ENCODE measurements around the gene STXBP4. TPM values are rescaled to one million over a fixed set of nuclear protein-coding genes. Genes with fewer than 3 reads are reported as not detected.

The STXBP4 gene
- total RNA-seq, 1 donor from 2014 or later, result 12.6 TPM

DNA sequence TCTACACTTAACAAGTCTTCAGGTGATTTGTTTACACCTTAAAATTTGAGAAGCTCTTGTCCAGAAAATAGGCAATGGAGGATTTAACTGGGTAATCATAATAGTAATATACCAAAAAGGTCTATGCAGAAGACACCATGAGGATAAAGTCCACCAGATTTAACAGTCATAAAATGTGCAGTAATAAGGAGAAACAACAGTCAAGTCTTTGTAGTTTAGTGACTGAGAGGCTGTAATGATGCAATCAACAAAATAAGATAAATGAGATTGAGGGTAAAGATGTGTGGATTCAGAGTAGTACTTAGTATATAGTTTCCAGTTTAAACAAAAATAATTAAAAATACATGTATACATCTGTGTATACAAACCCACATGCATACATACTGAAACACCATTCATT, 91.2 kb downstream of the STXBP4 start:
- no peak for FAIRE-seq

DNA sequence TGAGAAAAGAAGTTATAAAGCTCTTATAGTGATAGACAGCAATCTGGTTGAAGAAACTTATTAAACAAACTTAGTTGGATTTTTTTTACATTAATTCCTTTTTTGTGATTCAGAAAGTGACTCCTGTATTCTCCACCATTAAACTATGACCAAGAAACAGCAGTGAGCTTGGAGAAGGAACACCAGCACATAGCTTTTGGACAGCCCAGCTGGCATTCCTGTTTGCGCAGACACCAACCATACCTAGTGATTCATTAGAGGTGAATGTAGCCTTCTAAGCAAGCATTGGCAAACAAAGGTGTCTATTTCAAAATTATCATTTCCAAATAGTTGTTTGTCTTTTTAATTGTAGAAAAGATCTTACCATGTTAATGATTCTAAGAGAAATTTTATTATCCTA, 94.4 kb downstream of the STXBP4 start:
- Histone ChIP-seq H4K20me1 (ENCODE audit: insufficient read depth, low read length) (no peaks in the 10 kb centered on the region), H3K9me3 (ENCODE audit: insufficient read depth, low read depth, low read length) (no peaks in the 10 kb centered on the region), H3K27ac (ENCODE audit: low read depth, low read length) (no peak overlapping the region), H3K4me3 (ENCODE audit: insufficient read depth, low read depth, low read length) (no peak overlapping the region), H3K4me2 (ENCODE audit: low read length) (no peak overlapping the region), H3K4me1 (ENCODE audit: insufficient read depth, low read length) (no peaks in the 10 kb centered on the region), H3K27me3 (ENCODE audit: insufficient read depth, low read length) (no peaks in the 10 kb centered on the region), H3K36me3 (ENCODE audit: insufficient read depth, low read length) (no peaks in the 10 kb centered on the region), H3K9ac (ENCODE audit: low read length) (no peak overlapping the region), H3K79me2 (ENCODE audit: insufficient read depth, low read length) (no peaks in the 10 kb centered on the region), H2AFZ (ENCODE audit: low read depth, low read length) (no peak overlapping the region)
- no peaks in the 10 kb centered on the region for H3K9me3 Mint-ChIP-seq (ENCODE audit: unreplicated experiment)
- DNase-seq (ENCODE audit: low read depth) (peak; percentile 77), FAIRE-seq (no peak)
- H3K27me3 Mint-ChIP-seq (ENCODE audit: low read depth, unreplicated experiment), result no peaks in the 10 kb centered on the region
- H3K4me1 Mint-ChIP-seq (ENCODE audit: low read depth, unreplicated experiment), result peaks cover 10% of the 10 kb centered on the region
- no peak overlapping the region for H3K4me3 Mint-ChIP-seq (ENCODE audit: unreplicated experiment)
- TF ChIP-seq, protein P1, sequence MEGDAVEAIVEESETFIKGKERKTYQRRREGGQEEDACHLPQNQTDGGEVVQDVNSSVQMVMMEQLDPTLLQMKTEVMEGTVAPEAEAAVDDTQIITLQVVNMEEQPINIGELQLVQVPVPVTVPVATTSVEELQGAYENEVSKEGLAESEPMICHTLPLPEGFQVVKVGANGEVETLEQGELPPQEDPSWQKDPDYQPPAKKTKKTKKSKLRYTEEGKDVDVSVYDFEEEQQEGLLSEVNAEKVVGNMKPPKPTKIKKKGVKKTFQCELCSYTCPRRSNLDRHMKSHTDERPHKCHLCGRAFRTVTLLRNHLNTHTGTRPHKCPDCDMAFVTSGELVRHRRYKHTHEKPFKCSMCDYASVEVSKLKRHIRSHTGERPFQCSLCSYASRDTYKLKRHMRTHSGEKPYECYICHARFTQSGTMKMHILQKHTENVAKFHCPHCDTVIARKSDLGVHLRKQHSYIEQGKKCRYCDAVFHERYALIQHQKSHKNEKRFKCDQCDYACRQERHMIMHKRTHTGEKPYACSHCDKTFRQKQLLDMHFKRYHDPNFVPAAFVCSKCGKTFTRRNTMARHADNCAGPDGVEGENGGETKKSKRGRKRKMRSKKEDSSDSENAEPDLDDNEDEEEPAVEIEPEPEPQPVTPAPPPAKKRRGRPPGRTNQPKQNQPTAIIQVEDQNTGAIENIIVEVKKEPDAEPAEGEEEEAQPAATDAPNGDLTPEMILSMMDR (IDR thresholded peaks at IDR 0.05; ENCODE audit: insufficient read depth, low read depth, low read length), result no peak
- no peak for TF ChIP-seq EZH2 (IDR thresholded peaks at IDR 0.05; ENCODE audit: insufficient read depth, low read length)
- H3K27ac Mint-ChIP-seq (ENCODE audit: unreplicated experiment), result no peak overlapping the region
- no peaks in the 10 kb centered on the region for H3K36me3 Mint-ChIP-seq (ENCODE audit: low read depth, unreplicated experiment)

More for the DNA sequence above, 91.2 kb downstream of the STXBP4 start:
- H3K9me3 ChIP-seq (ENCODE audit: insufficient read depth, low read depth, low read length), result no peaks in the 10 kb centered on the region
- H3K27me3 ChIP-seq (ENCODE audit: insufficient read depth, low read length), result no peaks in the 10 kb centered on the region
- H3K4me3 Mint-ChIP-seq (ENCODE audit: unreplicated experiment), result no peak overlapping the region
- DNase-seq (ENCODE audit: low read depth), result no peak
- no peaks in the 10 kb centered on the region for H3K27me3 Mint-ChIP-seq (ENCODE audit: low read depth, unreplicated experiment)
- H3K4me2 ChIP-seq (ENCODE audit: low read length), result no peak overlapping the region
- H3K4me3 ChIP-seq (ENCODE audit: insufficient read depth, low read depth, low read length), result no peak overlapping the region
- no peaks in the 10 kb centered on the region for H3K9me3 Mint-ChIP-seq (ENCODE audit: unreplicated experiment)
- H3K27ac ChIP-seq (ENCODE audit: low read depth, low read length), result no peak overlapping the region
- H3K36me3 Mint-ChIP-seq (ENCODE audit: low read depth, unreplicated experiment), result no peaks in the 10 kb centered on the region
- H2AFZ ChIP-seq (ENCODE audit: low read depth, low read length), result no peak overlapping the region
- H3K4me1 ChIP-seq (ENCODE audit: insufficient read depth, low read length), result no peaks in the 10 kb centered on the region
- H4K20me1 ChIP-seq (ENCODE audit: insufficient read depth, low read length), result no peaks in the 10 kb centered on the region
- H3K27ac Mint-ChIP-seq (ENCODE audit: unreplicated experiment), result no peak overlapping the region
- H3K79me2 ChIP-seq (ENCODE audit: insufficient read depth, low read length), result no peaks in the 10 kb centered on the region
- H3K9ac ChIP-seq (ENCODE audit: low read length), result no peak overlapping the region
- no peaks in the 10 kb centered on the region for H3K36me3 ChIP-seq (ENCODE audit: insufficient read depth, low read length)
- peaks cover 5% of the 10 kb centered on the region for H3K4me1 Mint-ChIP-seq (ENCODE audit: low read depth, unreplicated experiment)
- no peak for TF ChIP-seq EZH2 (IDR thresholded peaks at IDR 0.05; ENCODE audit: insufficient read depth, low read length)
- TF ChIP-seq, protein P1 (IDR thresholded peaks at IDR 0.05; ENCODE audit: insufficient read depth, low read depth, low read length), result no peak

DNA sequence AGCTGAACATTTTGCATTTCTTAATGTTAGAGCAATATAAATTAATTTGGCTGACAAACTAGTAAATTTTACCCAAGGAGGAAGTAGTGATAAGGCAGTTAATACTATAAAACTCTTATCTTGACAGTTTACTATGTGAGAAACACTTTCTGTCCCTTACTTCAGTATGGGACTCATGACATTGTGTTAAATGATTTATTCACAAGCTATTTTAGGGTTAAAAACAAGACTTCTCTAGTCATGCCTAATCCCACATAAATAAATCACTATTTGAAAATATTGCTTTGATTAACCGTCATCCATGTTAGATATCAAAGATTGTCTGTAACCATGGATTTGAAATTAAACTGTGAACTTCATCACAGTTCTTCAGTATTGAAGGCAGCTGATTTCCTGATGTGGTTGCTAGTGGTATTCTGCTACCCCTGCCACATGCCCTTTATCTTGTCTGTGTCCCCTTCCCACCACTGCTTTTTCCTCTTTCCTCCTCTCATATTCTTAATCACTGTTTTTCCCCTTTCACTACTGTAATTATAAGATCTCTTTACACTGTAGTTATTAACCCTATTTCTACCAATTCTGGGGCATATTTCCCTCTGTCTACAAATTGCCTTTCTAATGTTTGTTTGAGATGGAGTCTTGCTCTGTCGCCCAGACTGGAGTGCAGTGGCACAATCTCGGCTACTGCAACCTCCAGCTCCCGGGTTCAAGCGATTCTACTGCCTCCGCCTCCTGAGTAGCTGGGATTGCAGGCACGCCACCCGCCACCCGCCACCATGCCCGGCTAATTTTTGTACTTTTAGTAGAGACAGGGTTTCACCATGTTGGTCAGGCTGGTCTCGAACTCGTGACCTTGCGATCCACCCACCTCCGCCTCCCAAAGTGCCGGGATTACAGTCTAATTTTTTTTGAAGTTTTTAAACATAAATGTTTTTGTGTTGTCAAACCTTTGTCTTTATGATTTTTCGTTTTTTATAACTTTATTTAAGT, 95.6 kb downstream of the STXBP4 start:
- no peak overlapping the region for H3K4me2 ChIP-seq (ENCODE audit: low read length)
- FAIRE-seq (no peak), DNase-seq (ENCODE audit: low read depth) (no peak)
- H3K9me3 Mint-ChIP-seq (ENCODE audit: unreplicated experiment), result no peaks in the 10 kb centered on the region
- peaks cover 13% of the 10 kb centered on the region for H3K4me1 Mint-ChIP-seq (ENCODE audit: low read depth, unreplicated experiment)
- H3K27ac Mint-ChIP-seq (ENCODE audit: unreplicated experiment), result no peak overlapping the region
- no peak for TF ChIP-seq EZH2 (IDR thresholded peaks at IDR 0.05; ENCODE audit: insufficient read depth, low read length)
- TF ChIP-seq, protein P1 (IDR thresholded peaks at IDR 0.05; ENCODE audit: insufficient read depth, low read depth, low read length), result no peak
- H2AFZ ChIP-seq (ENCODE audit: low read depth, low read length), result no peak overlapping the region
- no peaks in the 10 kb centered on the region for H3K9me3 ChIP-seq (ENCODE audit: insufficient read depth, low read depth, low read length)
- no peaks in the 10 kb centered on the region for H3K36me3 ChIP-seq (ENCODE audit: insufficient read depth, low read length)
- H3K36me3 Mint-ChIP-seq (ENCODE audit: low read depth, unreplicated experiment), result no peaks in the 10 kb centered on the region
- no peaks in the 10 kb centered on the region for H3K79me2 ChIP-seq (ENCODE audit: insufficient read depth, low read length)
- H3K27me3 ChIP-seq (ENCODE audit: insufficient read depth, low read length), result no peaks in the 10 kb centered on the region
- no peak overlapping the region for H3K4me3 ChIP-seq (ENCODE audit: insufficient read depth, low read depth, low read length)
- no peak overlapping the region for H3K9ac ChIP-seq (ENCODE audit: low read length)
- no peak overlapping the region for H3K4me3 Mint-ChIP-seq (ENCODE audit: unreplicated experiment)
- H4K20me1 ChIP-seq (ENCODE audit: insufficient read depth, low read length), result no peaks in the 10 kb centered on the region
- no peaks in the 10 kb centered on the region for H3K27me3 Mint-ChIP-seq (ENCODE audit: low read depth, unreplicated experiment)
- H3K4me1 ChIP-seq (ENCODE audit: insufficient read depth, low read length), result no peaks in the 10 kb centered on the region
- H3K27ac ChIP-seq (ENCODE audit: low read depth, low read length), result no peak overlapping the region
